NCI-H2196 (cell line): ENCODE measurements around the gene FHOD3.
"Not testable (repeated sequence)": the region's sequence is repeated elsewhere in the genome, so short reads cannot be mapped to it uniquely, and the experiment has no call there.

Experiments used
- DNase-seq: peaks from one replicate; lab custom pipeline; 2025; ENCODE audit not compliant: unreplicated experiment; lab: John Stamatoyannopoulos, UW

FHOD3 gene

DNA sequence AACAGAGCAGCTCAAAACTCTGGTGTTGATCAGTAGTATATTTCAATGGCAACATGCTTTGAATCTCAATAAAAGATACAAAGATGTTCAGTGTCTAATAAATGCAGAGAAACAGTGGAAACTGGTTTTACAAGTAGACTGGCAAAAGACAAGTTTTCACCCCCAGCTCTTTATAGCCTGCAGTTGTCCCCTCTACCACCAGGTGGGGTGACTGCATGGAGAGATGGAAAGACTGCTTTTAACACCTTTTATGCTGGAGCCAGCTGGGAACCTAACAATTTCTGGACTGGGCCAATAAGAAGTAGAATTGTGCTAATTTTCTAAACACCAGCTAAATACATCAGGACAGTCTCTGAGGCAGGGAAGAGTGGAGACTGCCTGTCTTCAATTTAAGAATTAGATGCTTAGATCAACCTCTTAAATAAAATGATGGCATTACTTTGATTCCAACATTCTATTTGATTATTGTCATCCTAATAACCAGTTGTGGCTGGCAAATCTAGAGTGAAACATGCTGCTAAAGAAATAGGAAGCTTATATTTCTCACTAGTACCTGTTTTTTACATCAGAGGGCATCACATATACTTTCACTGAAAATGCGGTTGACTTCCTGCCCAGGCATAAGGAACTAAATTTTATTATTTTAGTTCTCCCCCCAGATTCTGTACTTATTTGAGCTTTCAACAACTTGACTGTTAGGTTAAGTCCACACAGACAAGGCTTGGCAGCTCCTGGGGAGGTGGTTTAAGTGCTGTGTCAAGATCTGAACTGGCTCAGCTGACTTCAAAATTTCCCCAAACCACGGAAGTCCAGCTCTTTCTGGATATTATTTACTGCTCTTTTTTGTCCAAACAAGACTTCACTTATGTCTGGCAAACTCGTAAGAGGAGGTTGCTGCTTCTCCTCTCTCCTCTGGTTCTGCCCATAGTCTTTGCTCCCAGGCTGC, 390.8 kb downstream of the FHOD3 start:
- peak; percentile 50 for DNase-seq

DNA sequence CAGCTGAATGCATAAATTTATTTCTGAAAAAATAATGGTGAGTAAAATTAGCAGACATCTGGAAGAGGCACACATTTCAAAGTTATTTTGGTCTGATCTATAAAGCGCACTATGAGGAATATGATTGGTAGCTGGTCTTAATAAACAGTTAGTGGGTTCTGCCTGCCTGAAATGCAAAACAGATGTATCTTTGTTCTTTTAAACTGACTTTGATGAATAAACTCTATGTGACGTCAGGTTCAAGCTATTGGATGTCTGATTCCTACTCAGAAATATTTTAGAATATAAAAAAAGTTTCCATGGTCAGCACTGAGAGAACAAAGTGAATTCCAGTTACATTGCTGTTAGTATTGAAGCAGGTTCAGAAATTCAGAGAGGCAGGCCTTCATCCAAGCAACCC, 394.9 kb downstream of the FHOD3 start:
- DNase-seq, result no peak

DNA sequence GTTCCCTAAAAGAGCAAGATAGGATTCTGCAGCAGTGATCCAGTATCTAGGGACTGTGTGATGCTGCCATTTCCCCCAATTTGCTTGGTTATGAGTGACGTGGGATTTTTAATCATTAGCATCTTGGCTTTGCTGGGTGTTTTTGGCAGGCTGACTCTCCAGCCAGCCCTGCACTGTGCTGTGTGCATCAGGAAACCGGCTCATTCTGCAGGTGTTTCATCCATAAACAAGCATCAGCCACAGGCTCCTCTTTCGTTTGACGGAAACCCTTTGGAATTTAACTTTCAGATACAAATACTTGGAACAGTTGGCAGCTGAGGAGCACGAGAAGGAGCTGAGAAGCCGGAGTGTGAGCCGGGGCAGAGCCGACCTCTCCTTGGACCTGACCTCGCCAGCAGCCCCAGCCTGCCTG, 395.4 kb downstream of the FHOD3 start:
- DNase-seq, result no peak

DNA sequence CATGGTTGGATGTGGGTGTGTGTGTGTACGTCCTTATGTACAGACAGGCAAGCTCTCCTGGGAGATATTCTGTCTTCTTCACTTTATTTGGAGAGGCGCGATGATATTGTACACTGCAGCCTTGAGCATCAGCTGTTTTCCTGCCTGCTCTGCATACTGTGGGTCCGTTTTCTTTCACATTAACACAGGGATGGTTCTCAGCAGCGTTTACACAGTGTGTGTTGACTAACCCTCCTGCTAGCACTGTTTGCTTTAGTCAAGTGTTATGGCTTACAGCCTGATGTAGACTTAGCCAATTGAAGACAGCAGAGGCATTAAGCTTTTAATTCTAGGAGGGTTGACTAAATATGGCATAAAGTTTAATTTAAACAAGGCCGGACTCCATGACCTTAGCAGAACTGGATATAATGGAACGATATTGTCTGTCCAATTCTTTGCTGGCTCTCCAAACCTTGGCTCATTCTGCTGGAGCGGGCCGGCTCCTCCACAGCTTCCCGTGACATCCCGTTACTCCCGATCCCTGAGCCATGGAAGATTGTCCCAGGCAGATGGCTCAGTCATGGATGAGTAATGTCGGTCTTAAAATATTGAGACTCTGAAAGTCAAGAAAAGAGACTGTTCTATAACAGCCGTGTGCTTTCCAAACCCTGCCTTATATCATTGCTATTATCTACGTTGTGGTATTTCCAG, 396.6 kb downstream of the FHOD3 start:
- peak; percentile 64 for DNase-seq

DNA sequence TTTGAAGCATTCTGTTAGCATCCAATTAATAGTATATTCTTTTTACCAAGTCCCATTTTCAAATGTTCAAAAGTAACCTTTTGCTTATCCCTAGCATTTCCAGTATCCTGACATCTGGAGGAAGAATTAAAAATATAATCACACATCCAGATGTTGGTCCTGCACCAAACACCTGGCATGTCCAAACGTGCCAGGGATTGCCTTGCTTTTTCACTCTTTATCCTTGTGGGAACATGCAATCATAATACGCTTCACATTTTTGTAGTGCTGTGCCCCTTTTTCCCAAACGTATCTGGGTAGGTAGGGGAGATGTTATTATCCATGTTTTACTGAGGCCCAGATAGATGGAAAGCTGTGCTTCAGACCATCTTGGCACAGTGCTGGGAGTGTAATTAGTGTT, 398.3 kb downstream of the FHOD3 start:
- DNase-seq, result no peak

DNA sequence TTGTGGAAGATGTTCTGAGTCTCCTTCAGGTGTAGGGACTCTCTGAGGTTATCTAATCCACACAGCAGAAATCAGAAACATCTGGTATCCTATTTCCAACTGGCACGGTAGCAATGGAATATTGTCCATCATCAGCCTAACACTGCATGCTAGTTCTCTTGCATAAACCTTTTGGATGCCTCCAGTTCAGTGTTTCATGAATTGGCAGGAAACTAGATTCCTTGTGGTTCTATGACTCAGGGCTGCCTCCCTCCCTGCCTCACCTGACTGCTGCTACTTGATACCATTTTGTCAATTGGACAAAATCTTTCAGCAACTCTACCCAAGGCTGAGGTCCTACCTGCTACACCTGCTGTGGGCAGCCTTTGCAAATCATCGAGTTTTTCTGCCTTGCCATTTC, 400.4 kb downstream of the FHOD3 start:
- no peak for DNase-seq

DNA sequence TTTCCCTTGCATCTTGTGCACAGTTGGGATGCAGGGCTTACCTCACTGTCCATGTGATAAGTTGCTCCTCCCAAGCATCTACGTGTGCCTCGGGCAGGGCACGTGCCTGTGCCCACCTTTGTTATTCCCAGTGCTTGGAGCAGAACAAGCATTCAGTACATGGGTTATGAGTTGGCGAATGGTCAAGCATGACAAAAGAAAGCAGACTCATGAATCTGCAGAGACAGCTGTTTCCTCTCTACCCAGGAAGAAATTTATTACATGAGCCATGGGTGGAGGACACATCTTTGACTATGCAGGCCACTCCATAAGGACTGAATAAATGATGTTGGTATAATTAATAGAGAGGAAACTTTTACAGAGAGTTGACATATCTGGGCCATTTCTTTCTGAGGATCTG, 403.4 kb downstream of the FHOD3 start:
- no peak for DNase-seq

DNA sequence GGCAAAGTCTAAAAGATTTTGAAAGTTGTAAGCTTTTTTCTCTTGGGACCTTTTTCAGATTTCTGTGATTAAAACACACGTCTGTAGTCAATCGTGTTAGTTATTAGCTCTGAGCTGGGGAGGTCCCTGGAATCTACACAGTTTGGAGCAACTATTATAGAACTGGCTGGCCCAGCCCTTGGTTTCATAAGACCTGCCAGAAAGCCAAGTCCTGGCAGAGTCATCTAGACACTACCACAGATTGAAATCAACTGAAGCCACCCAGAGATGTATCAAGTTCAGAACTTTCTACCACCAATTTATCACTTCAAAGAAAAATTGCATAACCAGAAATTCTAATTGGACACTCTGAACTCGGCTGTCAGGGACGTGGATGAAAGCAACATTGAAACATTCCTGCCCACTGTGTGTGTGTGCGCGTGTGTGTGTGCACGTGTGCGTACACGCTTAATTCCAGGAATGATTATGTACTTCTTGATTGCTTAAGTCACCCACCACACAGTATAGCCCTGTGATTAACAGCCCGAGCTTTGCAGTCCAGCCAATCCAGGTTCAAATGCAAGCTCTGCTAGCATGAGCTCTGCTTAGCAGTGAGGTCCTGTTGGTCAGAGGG, 405.0 kb downstream of the FHOD3 start:
- DNase-seq, result no peak

DNA sequence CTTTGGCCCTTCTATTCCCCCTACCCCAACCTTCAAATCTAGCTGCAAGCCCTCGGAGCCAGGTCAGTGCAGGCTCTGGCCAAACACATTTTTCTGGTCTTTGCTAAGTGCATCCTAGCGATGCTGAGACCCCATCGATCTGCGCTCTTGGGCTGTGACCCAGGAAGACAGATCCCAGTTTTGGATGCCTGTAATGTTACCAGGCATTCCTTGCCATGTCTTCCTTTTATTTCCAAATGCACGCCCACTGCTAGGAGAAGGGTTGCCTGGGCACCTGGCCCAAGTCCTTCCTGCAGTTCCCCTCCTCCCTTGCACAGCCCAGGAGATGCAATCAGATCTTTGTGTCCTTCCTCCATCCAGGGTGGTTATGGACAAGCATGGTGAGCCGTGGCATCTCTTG, 406.6 kb downstream of the FHOD3 start:
- no peak for DNase-seq

DNA sequence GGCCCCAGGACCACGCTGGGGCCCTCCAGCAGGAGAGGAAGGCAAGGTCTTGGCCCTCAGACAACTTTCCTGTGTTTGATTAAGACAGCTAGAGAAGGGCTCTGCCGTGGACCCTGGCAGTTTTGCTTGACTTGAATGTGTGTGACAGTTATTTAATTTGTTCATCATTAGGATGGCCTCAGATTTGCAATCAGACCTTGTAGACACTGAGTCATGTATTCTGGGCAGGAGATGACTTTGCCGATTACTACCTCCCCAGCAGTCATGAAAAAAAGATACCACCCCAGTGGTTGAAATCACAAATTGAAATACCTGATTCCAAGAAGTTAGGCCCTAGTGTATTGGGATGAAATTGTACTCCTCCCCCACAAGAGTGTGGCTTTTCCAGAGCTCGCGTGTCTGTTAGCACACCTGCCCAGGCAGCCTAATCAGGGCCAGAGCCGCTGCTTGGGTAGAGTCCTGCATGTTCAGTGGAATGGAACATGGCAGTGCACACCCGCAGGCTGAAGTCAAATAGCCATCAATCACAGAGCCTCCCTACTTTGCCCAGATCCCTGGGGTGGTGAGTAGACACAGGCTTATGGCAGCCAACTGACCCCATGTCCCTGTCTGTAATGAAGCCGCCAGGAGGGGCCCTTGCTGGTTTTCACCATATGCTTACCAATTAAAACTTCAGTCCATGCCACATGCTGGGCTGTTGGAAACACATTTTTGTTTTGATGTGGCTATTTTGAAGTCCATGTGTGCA, 408.8 kb downstream of the FHOD3 start:
- no peak for DNase-seq

DNA sequence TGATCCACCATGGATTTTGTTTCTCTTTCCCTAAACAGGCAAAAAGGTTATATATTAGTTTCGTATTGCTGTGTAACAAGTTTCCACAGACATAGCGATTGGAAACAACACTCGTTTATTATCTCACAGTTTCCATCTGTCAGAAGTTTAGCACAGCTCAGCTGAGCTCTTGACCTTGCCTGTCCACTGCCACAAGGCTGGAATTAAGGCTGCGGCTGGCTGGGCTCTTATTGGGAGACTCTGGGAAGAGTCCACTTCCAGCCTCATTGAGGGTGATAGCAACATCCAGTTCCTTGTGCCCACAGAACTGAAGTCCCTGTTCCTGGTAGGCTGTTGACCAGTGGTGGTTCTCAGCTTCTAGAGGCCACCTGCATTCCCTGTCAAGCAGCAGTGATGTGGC, 410.9 kb downstream of the FHOD3 start:
- DNase-seq, result no peak

DNA sequence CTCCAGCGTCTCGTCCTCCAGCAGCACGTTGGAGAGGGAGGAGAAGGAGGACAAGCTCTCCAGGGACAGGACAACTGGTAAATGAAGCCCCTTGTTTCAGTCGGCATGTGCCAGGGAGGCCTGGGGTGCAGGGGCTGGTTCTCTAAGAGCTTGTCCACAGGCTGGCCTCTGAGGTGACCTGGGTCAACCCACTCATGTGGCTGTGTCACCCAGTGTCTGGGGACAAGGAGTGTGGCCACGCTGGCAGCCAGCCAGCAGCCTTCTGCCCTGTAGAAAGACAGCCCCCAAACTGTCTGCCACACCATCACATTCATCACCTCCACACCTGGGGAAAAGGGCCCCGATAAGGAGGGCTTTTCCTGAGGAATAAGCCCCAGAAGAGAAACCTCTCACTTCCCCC, 411.8 kb downstream of the FHOD3 start:
- DNase-seq, result no peak

DNA sequence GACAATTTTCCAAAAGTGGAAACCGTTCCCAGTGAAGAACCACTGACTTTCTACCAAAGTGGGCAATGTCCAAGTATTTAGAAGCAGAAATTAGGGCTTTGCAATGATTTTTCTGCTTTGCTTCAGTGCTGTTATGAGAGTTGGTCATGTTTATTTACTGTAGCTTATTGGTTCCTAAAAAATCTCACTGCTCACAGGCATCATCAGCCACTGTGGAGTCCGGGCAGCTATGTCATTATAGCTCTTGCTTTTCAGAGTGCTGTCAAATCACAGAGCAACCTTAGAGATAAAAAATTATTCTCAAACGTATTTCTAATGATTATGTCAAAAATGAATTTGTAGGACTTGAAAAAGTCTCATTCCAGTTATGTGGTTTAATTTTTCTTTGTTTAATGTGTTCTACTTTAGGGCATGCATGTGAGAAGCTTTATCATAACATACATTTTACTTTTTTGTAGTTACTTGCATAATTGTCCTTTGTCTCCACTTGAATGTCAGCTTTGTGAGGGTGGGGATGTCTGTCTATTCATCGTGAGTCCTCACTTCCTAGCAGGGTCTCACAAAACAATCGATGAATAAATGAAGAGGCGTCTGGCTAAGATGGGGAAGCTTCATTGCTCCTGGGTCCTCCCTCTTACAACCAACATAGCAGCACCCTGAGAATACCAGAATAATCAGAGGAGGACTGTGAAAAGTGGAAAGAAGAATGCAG, 413.7 kb downstream of the FHOD3 start:
- DNase-seq, result no peak

DNA sequence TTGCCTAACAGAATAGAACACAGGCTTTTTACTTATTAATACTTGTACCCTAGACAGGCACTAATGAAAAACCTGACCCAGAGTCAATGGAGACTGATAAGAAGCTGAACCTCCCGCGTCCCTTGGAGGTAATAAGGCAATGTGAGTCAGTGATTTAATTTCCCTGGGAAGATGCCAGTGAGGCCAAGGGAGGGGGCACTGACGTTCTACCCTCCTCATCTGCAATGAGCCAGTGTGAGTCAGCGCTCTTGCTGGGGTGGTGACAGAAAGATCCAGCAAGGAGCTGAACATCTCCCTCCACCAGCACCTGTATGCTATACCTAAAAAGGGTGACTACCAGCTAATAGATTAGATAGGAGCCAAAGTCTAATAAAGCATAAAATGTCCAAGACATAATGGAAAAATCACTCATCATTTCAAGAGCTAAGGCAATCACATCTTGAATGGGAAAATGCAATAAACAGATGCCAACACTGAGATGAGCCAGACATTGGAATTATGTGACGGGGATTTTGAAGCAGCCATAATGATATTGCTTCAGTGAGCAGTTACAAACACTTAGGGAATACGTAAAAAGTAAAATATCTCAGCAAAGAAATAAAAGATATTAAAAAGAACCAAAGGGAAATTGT, 414.4 kb downstream of the FHOD3 start:
- no peak for DNase-seq

DNA sequence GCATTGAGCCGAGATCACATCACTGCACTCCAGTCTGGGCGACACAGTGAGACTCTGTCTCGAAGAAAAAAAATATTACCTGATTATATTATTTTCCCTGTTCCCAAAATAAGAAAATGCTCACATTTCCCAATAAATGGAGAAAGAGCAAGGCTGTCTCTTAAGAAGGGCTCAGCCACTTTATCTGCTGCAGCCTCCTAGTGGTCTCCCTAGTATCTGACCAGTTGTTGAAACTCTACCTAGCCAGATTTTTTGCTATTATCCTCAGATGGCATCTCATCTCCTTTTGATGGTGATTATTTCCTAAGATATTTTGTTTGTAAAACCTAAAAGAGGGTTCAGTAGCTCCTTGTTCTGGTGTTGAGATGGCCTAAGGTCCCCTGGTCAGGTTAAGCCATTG, 417.0 kb downstream of the FHOD3 start:
- DNase-seq, result no peak

DNA sequence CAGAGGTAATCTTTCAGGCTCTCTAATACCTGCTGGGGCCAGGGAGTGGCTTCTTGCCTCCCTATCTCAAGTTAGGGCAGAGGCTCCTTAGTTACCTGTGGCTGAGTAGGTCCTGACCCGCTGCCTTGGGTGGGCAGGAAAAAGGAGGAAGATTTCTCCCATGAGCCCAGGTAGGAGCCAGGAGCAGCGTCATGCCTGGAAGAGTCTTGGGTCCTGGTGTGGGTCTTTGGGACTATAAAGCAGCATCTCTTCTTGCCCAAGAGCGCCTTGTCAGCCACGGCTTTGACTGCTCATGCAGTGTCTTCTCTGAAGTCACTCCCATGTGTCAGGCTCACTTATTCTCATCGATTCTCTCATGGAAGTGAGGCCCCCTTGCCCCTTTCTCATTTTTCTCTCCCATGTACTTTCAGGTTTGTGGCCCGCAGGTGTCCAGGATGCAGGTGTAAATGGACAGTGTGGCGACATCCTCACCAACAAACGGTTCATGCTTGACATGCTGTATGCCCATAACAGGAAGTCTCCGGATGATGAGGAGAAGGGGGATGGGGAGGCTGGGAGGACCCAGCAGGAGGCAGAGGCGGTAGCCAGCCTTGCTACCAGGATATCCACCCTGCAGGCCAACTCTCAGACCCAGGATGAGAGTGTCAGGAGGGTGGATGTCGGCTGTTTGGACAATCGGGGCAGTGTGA, 420.1 kb downstream of the FHOD3 start:
- no peak for DNase-seq

DNA sequence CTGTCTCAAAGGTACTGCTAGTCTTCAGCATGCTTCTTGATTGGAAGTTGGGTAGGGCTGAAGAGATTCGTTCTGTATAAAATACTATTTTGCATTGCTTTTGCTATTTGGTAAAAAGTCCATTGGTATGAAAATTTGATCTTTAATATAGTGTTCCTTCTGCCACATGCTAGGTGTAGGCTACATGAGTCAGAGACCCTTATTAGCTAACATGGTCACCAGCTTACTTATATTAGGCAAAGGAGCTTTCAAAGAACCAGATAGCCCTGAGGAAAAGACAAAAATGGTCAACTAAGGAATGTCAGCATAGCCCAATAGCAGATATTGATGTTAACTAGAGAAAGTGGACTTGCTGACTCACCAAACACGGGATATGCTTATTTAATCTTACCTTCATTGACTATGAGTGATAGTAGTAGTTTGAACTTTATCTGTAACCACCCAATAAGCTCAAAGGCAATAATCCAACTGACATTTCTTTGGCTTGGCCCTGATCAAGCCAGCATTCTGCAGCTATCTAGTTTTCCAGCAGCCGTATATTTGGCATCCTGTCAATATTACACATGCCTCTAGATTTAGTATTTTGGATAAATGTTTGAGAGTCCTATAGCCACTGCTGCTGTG, 421.3 kb downstream of the FHOD3 start:
- DNase-seq, result no peak

DNA sequence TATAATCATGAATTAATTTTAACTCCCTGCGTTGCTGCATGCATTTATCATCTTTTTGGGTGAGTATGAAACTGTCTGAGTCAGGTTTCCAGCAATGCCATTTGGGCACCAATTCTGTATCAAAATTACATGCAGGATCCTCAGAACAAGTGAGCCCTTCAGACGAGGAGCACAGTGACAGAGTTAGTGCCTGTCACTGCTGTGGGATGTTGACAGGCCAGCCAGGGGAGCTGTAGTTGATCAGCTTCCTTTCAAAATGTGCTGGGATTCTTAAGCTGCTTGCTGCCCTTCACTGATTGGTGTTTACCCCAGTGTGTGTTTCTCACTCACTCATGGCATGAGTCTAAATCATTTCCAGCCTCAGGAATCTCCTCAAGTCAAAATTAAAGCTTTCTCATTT, 422.1 kb downstream of the FHOD3 start:
- DNase-seq, result no peak

DNA sequence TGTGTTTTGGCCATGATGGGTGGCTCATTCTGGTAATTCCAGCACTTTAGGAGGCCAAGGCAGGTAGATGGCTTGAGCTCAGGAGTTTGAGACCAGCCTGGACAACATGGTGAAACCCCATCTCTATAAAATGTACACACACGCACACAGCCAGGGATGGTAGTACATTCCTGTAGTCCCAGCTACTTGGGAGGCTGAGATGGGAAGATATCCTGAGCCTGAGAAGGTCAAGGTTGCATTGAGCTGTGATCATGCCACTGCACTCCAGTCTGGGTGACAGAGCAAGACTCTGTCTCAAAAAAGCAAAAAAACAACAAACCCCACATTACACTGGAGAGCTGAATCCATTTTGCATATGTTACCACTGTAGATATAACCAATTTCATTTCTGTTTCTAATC, 423.8 kb downstream of the FHOD3 start:
- not testable (repeated sequence) for DNase-seq
